Left lobe of liver (tissue), 2 donors: ENCODE measurements around the gene P2RX4. TPM values are rescaled to one million over a fixed set of nuclear protein-coding genes. Genes with fewer than 3 reads are reported as not detected.
A peak's percentile ranks its signal among the peaks of the same experiment; 100 is the strongest.
"Not testable (repeated sequence)": the region's sequence is repeated elsewhere in the genome, so short reads cannot be mapped to it uniquely, and the experiment has no call there.

Experiments
- ATAC-seq: fragments of 200-7000 bp; cut with Tn5 transposase; one replicate; pipeline ENCODE4 v1.9.1; 2020; ENCODE audit warnings: mild to moderate bottlenecking, moderate library complexity
- DNase-seq: peaks from one replicate; pipeline ENCODE4 v3.0.0-alpha.2; 2020; ENCODE audit warnings: low spot score
- total RNA-seq: library from RNA; stranded (reverse); gene quantifications from one replicate; pipeline ENCODE4 v1.2.1, GENCODE V29; 2021
- donor health status: DM: no; HTN: no; CAD: no; lungs with moderate emphysema.
- donor health status: DM: no; HTN: yes; CAD: no.

P2RX4 gene
- total RNA-seq, 1 donor from 2014 or later: 11.6 TPM

- ATAC-seq (no peak), DNase-seq (no peak)
These were observed 21.7 kb upstream of the P2RX4 start for GRCh38 chr12:121188227-121188626.

GRCh38 chr12:121189131-121189530, 20.8 kb upstream of the P2RX4 start:
- no peak for DNase-seq
- ATAC-seq: no peak

GRCh38 chr12:121189619-121190155, 20.2 kb upstream of the P2RX4 start:
- no peak for DNase-seq
- ATAC-seq: no peak

- ATAC-seq: no peak
- no peak for DNase-seq
These were observed 19.4 kb upstream of the P2RX4 start for GRCh38 chr12:121190523-121191031.

GRCh38 chr12:121191151-121191550, 18.8 kb upstream of the P2RX4 start:
- ATAC-seq (no peak), DNase-seq (no peak)

DNA sequence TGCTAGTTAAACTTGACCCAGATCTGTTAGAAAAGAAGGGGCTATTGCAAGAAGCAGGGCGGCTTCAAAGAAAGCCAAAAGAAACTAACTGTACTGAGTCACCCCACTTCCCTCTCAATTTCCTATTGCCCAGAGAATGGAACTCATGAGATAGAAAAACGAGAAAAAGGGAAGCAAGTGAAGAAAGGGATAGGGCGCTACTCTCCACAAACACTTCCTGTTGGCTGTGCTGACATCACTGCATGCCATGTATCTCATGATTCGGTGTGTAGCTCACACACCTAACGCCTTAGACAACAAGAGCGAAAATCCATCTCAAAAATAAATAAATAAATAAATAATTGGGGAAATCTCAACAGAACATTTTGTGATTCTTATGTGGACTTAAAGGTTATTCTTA, 13.0 kb upstream of the P2RX4 start:
- DNase-seq (no peak), ATAC-seq (peak; percentile 39)

GRCh38 chr12:121198949-121199348, 11.0 kb upstream of the P2RX4 start:
- ATAC-seq (no peak), DNase-seq (no peak)

- DNase-seq, ATAC-seq: not testable (repeated sequence)
These were observed 8.8 kb upstream of the P2RX4 start for GRCh38 chr12:121201140-121201539.

- DNase-seq: no peak
- no peak for ATAC-seq
These were observed 7.2 kb upstream of the P2RX4 start for GRCh38 chr12:121202407-121203355.

DNA sequence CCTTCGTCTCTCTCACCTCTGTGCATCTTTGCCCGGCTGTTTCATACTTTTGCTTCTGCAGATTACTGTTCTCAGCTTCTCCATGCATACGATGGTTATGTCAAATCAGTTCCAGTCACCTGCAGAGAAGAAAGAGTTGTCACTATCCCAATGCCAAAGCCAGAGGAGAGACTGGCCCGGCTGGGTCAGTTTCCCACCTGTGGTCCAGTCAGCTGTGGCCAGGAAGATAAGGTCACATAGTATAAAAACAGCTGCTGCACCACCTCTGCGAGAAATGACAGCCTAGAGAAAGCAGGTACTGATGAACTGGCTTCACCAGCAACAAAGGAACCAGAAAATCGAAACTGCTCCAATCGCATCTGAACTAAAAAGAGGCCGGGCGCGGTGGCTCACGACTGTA, 6.4 kb upstream of the P2RX4 start:
- ATAC-seq (no peak), DNase-seq (no peak)

- no peak for ATAC-seq
These were observed 4.4 kb upstream of the P2RX4 start for GRCh38 chr12:121205491-121205890.

DNA sequence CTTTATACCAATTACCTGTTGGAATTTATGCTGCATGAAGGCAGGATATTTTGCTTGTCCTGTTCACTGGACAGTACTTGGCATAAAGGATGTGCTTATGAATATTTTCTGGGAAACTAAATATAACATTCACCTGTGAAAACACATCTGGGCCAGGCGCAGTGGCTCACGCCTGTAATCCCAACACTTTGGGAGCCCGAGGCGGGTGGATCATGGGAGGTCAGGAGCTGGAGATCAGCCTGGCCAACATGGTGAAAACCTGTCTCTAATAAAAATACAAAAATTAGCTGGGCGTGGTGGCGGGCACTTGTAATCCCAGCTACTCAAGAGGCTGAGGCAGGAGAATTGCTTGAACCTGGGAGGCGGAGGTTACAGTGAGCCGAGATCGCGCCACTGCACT, 1.4 kb upstream of the P2RX4 start:
- not testable (repeated sequence) for DNase-seq, ATAC-seq

More at GRCh38 chr12:121205491-121205890, 4.4 kb upstream of the P2RX4 start:
- no peak for DNase-seq

- ATAC-seq (no peak), DNase-seq (no peak)
These were observed 708 bp upstream of the P2RX4 start for GRCh38 chr12:121209221-121209620.

GRCh38 chr12:121212875-121213274, 2.9 kb downstream of the P2RX4 start:
- DNase-seq (no peak), ATAC-seq (no peak)

- no peak for ATAC-seq
- no peak for DNase-seq
These were observed 4.3 kb downstream of the P2RX4 start for GRCh38 chr12:121214166-121214777.

DNA sequence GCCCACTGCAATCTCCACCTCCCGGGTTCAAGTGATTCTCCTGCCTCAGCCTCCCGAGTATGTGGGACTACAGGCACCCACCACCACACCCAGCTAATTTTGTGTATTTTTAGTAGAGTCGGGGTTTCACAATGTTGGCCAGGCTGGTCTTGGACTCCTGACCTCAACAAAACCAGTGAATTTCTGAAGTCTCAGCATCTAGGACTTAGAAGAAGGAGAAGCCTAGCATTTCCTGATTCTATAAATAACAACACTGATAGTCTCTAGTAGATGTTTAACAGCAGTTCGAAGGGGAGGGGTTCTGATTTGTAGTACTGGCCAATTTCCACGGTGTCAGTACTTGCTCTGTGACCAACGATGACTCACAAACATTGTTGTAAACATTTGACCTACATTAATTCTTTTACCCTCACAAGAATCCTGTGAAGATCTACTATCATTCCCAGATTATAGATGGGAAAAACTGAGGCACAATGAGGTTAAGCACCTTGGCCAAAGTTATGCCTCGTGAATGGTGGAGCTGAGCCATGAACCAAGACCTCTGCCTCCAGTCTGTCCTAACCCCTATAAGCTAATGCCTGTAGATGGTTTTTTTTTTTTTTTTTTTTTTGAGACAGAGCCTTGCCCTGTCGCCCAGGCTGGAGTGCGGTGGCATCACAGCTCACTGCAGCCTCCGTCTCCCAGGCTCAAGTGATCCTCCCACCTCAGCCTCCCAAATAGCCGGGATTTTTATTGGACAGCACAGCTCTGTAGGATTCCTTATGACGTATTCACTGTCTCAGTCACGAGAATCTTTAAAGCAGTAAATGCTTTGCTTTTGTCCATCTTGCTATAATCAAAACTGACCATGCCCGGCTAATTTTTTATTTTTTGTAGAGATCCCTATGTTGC, 5.2 kb downstream of the P2RX4 start:
- peak; percentile 67 for ATAC-seq
- no peak for DNase-seq

GRCh38 chr12:121216102-121216501, 6.2 kb downstream of the P2RX4 start:
- ATAC-seq (no peak), DNase-seq (no peak)

DNA sequence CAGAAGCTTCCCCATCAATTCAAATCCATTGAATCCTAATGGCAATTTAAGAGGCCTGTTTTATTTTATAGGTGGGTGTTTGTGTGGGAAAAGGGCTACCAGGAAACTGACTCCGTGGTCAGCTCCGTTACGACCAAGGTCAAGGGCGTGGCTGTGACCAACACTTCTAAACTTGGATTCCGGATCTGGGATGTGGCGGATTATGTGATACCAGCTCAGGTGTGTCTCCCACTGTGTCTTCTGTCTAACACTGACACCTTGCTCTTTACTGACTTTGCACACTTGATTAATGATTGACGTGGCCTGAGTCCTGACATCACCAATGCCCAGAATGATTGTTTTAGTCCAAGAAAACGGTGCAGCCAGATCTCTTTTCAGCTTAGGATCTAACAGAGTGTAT, 7.1 kb downstream of the P2RX4 start:
- DNase-seq (no peak), ATAC-seq (peak; percentile 75)

DNA sequence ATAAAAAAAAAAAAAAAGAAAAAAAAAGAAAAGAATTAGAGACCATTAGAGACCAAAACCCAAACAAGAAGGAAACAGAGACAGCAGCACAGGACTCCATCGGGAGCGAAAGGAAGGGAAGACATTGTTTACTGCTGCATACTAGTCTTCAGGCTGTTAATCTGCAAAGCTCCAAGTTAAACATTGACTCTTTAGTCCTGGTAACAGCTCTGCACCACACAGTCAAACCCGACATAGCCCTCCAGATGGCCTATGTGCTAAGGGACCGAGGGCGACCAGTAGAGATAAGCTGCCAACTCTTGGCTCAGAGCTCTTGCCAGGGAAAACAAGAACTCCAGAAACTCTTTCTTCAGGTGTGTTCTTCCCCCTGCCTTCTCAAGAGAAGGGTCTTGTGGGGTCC, 7.8 kb downstream of the P2RX4 start:
- no peak for DNase-seq
- peak; percentile 71 for ATAC-seq

GRCh38 chr12:121218588-121219352, 8.8 kb downstream of the P2RX4 start:
- DNase-seq (no peak), ATAC-seq (no peak)
